OCI-M2 (cell line): ENCODE data around the gene ADIRF.
"Not testable (repeated sequence)": the region's sequence is repeated elsewhere in the genome, so short reads cannot be mapped to it uniquely, and the experiment has no call there.

Experiments
- DNase-seq: peaks from one replicate; lab custom pipeline; 2025; ENCODE audit not compliant: unreplicated experiment; lab: John Stamatoyannopoulos, UW

The ADIRF gene

GRCh38 chr10:86976362-86977056, 8.2 kb downstream of the ADIRF start:
- DNase-seq: no peak

DNA sequence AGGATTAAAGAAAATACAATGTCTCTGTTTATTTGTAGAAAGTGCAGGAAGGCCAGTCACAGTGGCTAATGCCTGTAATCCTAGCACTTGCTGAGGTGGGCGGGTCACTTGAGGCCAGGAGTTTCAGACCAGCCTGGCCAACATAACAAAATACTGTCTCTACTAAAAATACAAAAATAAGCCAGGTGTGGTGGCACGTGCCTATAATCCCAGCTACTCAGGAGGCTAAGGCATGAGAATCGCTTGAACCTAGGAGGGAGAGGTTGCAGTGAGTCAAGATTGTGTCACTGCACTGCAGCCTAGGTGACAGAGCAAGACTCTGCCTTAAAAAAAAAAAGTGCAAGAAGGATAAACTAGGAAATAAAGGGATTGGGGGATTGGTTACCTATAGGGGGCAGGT, 10.2 kb downstream of the ADIRF start:
- DNase-seq: not testable (repeated sequence)

DNA sequence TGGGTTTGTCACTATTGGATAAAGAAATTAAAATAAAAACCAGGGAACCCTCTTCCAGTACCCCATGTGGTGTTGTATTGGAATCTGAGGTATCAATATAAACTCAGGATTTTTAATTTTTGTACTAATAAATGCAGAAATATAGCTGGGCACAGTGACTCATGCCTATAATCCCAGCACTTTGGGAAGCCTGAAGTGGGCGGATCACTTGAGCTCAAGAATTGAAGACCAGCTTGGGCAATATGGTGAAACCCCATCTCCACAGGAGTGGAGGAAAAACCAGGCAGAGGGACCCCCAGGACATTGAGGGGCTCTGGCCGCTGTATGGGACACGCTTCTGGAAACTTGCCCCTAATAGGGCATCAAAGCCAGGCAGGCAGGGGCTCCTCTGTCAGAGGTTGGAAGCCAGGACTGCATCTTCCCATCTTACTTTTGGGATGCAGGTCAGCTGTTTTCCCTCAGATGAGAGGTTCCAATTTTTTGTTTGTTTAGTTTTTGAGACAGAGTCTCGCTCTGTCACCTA, 11.1 kb downstream of the ADIRF start:
- DNase-seq: no peak

DNA sequence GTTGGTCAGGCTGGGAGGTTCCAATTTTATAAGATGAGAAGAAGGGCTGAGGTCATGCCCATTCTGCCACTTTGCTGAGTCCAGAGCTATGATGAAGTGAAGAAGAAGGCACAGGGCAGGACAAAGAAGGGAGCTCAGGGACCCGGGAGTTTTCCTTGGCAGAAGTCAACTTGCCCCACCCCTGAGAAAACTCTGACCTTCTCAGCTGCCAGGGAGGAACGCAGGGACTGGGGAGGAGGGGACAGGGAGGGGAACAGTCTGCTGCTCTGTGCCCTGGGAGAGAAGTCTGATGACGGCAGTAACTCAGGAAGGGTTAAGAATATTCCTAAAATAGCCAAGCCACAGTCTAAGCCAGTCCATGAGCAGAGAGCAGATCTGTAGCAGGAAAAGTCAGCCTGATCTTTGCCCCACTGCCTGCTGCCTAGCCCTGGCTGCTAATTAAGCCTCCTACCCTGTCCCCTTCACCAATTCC, 11.7 kb downstream of the ADIRF start:
- DNase-seq: no peak

DNA sequence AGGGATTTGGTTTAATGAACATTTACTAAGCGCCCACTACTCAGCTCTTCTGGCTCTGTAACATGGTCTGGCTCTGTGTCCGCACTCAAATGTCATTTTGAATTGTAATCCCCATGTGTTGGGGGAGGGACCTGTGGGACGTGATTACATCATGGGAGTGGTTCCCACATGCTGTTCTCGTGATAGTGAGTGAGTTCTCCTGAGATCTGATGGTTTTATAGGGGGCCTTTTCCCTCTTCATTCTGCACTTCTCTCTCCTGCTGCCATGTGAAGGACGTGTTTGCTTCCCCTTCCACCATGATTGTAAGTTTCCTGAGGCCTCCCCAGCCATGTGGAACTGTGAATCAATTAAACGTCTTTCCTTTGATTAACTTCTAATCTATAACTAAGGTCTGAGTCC, 12.7 kb downstream of the ADIRF start:
- DNase-seq: not testable (repeated sequence)

- DNase-seq: no peak
These were observed 13.4 kb downstream of the ADIRF start for GRCh38 chr10:86981716-86982115.

DNA sequence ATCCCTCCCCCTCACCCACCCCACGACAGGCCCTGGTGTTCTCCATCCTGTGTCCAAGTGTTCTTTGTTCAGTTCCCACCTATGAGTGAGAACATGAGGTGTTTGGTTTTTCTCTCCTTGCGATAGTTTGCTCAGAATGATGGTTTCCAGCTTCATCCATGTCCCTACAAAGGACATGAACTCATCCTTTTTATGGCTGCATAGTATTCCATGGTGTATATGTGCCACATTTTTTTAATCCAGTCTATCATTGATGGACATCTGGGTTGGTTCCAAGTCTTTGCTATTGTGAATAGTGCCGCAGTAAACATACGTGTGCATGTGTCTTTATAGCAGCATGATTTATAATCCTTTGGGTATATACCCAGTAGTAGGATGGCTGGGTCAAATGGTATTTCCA, 16.2 kb downstream of the ADIRF start:
- not testable (repeated sequence) for DNase-seq

GRCh38 chr10:86988520-86988919, 20.2 kb downstream of the ADIRF start:
- no peak for DNase-seq

DNA sequence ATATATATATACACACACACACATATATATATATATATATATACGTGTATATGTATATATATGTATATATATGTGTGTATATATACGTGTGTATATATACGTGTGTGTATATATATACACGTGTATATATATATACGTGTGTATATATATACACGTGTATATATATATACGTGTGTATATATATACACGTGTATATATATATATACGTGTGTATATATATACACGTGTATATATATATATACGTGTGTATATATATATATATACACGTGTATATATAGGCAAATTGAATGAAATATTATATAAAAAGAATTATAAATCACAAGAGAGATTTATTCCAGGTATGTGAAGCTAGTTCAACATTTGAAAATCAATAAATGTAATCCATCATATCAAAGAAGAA, 23.1 kb downstream of the ADIRF start:
- not testable (repeated sequence) for DNase-seq

DNA sequence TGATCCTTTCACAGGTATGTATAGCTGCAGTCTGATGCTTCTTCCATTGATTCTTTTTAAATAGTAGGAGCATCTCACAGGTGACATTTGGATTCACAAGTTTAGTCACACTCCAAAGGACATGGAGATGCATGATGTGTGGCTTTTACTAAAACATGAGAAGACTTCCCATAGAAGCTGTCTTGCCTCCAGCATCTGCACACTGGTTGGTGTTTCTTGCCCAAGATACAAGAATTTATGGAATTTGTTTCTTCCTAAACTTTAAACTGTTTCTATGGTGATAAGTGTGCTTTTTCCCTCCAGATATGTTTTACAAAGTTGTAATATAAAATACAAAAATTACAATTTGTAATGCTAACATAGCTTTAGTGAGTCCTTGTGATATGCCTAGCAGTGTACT, 24.2 kb downstream of the ADIRF start:
- DNase-seq: no peak

DNA sequence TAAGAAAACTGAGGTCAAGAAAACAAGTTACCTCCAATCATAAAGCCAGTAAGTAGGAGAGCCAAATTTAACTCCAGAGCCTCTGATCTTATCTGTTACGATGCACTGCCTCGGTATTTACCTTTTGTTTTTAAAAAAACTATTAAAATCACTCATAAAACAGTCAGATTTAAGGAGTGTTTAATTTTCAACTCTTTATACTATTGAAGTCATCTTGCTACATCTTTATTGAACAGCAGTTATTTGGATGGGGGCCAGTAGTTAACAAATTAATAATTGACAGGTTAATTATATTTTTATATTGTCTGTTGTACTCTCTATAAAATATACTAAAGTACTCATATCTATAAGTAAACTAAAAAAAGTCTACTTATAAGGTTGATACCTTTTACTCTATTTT, 24.6 kb downstream of the ADIRF start:
- DNase-seq: no peak

- not testable (repeated sequence) for DNase-seq
These were observed 31.6 kb downstream of the ADIRF start for GRCh38 chr10:86999802-87000403.

GRCh38 chr10:87000491-87000890, 32.2 kb downstream of the ADIRF start:
- no peak for DNase-seq

DNA sequence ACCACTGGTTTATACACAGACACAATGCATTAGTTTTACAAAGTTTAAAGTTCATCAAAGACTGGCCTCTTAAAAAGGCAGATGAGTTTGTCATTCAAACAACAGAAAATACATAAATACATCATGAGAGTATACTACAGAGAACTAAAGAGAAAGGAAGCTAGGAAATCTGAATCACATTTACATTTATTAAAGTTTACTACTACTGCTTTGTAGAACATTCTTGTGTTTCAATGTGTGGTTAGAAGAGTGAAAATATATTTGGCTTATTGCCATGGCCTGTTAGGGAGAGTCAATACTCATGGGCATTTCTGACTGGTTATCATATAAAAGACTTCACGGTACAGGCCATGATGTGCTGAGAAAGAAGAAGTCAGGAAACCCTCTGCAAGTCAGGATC, 38.8 kb downstream of the ADIRF start:
- not testable (repeated sequence) for DNase-seq

DNA sequence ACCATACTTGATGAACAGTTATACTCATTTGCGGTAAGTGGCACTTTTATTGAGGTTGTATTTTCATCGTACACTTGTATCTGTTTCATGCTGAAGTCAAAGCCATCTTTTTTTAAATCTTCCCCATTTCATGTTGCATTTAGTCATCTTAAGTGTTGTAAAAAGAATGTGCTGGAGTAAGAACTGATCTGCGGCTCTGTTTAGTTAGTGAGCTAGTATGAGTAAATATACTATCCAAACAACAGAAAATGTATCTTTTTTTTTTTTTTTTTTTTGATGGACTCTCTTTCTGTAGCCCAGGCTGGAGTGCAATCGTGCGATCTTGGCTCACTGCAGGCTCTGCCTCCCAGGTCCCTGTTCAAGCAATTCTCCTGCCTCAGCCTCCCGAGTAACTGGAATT, 39.4 kb downstream of the ADIRF start:
- not testable (repeated sequence) for DNase-seq

GRCh38 chr10:87008303-87008702, 40.0 kb downstream of the ADIRF start:
- DNase-seq: not testable (repeated sequence)

DNA sequence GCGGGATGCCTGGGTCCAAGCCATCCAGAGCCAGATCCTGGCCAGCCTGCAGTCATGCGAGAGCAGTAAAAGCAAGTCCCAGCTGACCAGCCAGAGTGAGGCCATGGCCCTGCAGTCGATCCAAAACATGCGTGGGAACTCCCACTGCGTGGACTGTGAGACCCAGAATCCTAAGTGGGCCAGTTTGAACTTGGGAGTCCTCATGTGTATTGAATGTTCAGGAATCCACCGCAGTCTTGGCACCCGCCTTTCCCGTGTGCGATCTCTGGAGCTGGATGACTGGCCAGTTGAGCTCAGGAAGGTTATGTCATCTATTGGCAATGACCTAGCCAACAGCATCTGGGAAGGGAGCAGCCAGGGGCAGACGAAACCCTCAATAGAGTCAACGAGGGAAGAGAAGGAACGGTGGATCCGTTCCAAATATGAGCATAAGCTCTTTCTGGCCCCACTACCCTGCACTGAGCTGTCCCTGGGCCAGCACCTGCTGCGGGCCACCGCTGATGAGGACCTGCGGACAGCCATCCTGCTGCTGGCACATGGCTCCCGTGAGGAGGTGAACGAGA, 40.9 kb downstream of the ADIRF start:
- DNase-seq: not testable (repeated sequence)

GRCh38 chr10:87013528-87013927, 45.2 kb downstream of the ADIRF start:
- DNase-seq: not testable (repeated sequence)

GRCh38 chr10:87014986-87015716, 46.9 kb downstream of the ADIRF start:
- not testable (repeated sequence) for DNase-seq

- not testable (repeated sequence) for DNase-seq
These were observed 49.8 kb downstream of the ADIRF start for GRCh38 chr10:87018127-87018526.

- not testable (repeated sequence) for DNase-seq
These were observed 50.8 kb downstream of the ADIRF start for GRCh38 chr10:87019066-87019465.
